GM21619 (cell line): ENCODE data around the gene MEAF6.
"Not testable (repeated sequence)": the region's sequence is repeated elsewhere in the genome, so short reads cannot be mapped to it uniquely, and the experiment has no call there.

Source experiments
- ATAC-seq: cut with Tn5 transposase; IDR thresholded peaks from one replicate; pipeline ENCODE4 v1.9.1; 2021; ENCODE audit not compliant: unreplicated experiment

MEAF6 gene

DNA sequence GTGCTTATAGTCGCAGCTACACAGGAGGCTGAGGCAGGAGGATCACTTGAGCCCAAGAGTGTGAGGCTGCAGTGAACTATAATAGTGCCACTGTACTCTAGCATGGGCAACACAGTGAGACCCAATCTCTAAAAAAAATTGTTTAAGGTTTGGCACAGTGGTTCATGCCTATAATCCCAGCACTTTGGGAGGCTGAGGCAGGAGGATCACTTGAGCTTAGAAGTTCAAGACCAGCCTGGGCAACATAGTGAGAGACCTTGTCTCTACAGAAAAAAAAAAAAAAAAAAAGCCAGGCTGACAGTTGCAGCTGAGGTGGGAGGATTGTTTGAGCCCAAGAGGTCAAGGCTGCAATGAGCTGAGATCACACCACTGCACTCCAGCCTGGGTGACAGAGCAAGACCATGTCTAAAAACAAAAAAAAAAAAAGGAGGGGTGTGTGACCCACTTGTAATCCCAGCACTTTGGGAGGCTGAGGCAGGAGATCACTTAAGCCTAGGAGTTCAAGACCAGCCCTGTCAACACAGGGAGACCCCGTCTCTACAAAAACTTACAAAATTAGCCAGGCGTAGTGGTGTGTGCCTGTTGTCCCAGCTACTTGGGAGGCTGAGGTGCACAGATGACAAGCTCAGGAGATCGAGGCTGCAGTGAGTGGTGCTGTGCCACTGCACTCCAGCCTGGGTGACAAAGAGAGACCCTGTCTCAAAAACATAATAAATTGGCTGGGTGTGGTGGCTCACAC is 18.0 kb upstream of the MEAF6 start:
- ATAC-seq: not testable (repeated sequence)

DNA sequence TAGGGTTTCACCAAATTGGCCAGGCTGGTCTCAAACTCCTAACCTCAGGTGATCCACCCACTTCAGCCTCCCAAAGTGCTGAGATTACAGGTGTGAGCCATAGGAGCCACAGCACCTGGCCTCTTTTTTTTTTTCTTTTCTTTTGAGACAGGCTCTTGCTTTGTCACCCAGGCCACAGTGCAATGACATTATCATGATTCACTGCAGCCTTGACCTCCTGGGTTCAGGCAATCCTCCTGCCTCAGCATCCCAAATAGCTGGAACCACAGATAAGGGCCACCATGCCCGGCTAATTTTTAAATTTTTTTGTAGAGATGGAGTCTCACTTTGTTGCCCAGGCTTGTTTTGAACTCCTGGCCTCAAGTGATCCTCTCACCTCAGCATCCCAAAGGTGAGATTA is 15.3 kb upstream of the MEAF6 start:
- not testable (repeated sequence) for ATAC-seq

GRCh38 chr1:37519613-37520012 is 5.0 kb upstream of the MEAF6 start:
- no peak for ATAC-seq

DNA sequence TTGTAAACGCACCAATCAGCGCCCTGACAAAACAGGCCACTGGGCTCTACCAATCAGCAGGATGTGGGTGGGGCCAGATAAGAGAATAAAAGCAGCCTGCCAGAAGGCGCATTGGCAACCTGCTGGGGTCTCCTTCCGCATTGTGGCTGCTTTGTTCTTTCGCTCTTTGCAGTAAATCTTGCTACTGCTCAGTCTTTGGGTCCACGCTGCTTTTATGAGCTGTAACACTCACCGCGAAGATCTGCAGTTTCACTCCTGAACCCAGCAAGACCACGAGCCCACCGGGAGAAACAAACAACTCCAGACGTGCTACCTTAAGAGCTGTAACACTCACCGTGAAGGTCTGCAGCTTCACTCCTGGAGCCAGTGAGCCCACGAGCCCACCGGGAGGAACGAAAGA is 4.4 kb upstream of the MEAF6 start:
- not testable (repeated sequence) for ATAC-seq

DNA sequence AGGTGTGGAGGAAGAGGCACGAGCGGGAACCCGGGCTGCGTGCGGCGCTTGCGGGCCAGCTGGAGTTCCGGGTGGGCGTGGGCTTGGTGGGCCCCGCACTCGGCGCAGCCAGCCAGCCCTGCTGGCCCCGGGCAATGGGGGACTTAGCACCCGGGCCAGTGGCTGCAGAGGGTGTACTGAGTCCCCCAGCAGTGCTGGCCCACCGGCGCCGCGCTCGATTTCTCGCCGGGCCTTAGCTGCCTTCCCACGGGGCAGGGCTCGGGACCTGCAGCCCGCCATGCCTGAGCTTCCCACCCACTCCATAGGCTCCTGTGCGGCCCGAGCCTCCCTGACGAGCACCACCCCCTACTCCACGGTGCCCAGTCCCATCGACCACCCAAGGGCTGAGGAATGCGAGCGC is 3.7 kb upstream of the MEAF6 start:
- ATAC-seq: not testable (repeated sequence)

DNA sequence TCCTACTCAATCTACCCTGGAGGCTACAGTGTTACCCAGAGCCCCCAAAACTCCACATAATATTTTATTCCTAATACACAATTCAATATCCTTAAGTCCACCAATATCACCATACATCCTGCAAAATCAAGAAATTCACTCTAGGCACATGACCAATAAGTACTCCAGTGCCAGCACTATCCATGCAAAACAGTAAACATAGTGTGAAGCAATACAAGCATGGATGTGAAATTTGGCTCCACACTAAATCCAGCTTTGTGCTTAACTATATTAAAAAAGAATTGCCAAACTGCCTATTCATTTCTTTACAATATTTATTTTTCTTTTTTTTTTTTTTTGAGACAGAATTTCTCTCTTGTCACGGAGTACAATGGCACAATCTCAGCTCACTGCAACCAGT is 3.0 kb upstream of the MEAF6 start:
- ATAC-seq: no peak

GRCh38 chr1:37515185-37516034 is 844 bp upstream of the MEAF6 start:
- no peak for ATAC-seq

DNA sequence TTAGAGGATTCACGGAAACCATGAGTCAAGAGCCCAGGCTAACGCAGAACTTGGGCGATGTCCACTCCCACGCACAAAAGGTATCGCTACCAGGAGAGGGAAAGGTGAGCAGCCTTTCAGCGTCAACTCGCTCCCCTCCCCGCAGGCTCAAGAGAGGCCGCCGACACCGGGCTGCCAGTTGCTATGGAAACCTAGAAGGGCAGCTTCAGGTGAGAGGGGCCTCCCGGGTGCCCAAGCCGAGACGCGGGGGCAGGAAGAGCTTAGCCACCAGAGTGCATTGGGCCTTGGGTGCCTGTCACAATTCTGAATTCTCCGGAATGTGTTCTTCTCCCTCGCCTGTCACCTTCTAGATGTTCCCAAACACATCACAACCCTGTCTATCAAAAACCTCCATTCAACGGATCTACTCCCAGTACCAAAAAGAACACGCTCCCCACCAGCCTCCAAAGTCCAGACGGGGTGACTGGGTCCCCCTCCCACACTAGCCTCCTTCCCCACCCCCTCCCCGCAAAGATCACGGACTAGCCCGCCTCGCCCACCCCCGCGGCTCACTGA is 694 bp downstream of the MEAF6 start:
- ATAC-seq: no peak

DNA sequence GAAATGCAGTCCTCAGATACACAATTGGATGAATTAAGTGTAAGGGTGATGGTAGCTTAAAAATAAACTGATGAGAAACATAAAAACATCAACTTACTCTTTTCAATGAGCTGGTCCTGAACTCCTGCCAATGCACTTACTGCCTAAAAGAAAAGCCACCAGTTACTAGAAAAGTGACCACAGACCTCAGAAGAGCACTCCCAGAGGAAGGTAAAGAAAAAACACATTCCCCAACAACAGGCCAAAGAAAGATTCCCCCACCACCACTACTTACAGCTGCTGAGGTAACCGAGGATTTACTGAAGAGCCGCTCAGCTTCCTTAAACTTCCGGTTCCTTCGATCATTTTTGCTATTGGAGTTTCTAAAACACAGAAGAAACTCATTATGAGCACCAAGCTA is 5.4 kb downstream of the MEAF6 start:
- ATAC-seq: no peak

DNA sequence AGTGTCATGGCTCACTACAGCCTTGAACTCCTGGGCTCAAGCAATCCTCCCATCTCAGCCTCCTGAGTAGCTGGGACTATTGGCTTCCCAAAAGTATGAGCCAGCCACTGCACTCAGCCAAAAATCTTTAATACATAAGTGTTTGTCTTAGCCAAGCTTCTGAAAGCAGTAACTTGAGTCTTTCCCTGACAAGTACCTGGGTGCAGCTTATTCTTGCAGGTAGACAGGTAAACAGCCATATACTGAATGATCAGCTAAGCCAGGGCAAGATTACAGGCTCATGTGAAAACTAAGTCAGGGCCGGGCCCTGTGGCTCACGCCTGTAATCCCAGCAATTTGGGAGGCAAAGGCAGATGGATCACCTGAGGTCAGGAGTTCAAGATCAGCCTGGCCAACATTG is 7.8 kb downstream of the MEAF6 start:
- no peak for ATAC-seq

- ATAC-seq: not testable (repeated sequence)
These were observed 11.8 kb downstream of the MEAF6 start for GRCh38 chr1:37502791-37503190.

DNA sequence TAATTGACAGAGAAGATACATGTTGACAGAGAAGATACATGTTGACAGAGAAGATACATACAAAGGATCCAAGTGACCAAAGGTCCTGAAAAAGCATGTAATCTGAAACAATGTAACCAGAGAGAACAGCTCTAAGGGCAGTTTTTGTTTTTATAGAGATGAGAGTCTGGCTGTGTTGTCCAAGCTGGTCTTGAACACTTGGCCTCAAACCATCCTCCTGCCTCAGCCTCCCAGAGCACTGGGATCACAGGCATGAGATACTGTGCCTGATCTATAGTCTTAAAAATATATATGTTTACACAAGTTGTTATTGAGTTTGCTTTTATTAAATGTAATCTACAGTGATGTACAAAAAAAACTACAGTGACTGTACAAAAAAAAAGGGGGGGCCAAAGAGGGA is 12.5 kb downstream of the MEAF6 start:
- ATAC-seq: no peak

GRCh38 chr1:37501661-37502060 is 12.9 kb downstream of the MEAF6 start:
- ATAC-seq: no peak

DNA sequence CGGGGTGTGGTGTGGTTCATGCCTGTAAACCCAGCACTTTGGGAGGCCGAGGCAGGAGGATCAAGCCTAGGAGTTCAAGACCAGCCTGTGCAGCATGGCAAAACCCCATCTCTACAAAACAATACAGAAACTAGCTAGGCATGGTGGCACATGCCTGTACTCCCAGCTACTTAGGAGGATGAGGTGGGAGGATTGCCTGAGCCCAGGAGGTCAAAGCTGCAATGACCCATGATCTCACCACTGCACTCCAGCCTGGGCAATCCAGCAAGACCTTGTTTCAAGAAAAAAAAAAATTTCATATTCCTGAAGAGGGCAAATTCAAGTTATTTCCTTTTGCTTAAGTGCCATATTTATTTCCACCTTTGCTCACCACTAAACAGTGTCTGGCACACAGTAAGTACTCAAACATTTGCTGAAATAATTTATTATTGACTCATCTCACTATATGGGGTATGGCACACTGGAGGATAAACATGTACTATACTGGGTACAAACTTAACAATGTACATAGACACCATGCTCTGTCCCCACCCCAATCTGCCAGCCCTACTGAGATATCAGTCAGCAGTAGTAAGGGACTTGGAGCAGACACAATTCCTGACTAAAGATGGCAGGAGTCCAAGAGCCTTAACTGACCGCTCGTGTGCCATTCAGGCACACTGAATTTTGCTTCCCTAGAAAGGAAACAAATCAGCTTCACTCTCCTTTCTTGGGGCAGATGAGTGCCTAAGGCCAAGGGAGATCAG is 15.5 kb downstream of the MEAF6 start:
- no peak for ATAC-seq

GRCh38 chr1:37497832-37498231 is 16.7 kb downstream of the MEAF6 start:
- ATAC-seq: no peak

DNA sequence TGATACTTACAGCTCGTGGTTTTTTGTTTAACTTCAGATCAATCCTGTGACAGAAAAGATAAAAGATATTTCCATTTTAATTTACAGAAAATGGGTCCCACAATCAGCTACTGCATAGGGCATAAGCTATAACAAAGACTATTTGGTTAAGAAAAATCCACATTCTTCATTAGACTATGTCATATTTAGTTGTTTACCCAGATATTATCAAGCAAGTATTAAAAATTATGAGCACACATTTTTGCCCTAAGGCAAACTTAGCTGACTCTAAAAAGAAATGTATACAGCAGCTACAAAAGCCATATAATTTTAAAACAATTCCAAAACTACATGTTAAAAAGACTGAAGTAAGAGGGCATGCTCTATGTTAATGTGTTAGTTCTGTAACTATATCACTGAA is 18.7 kb downstream of the MEAF6 start:
- ATAC-seq: no peak

GRCh38 chr1:37493336-37494098 is 21.0 kb downstream of the MEAF6 start:
- no peak for ATAC-seq

GRCh38 chr1:37487619-37487984 is 27.0 kb downstream of the MEAF6 start:
- ATAC-seq: no peak

DNA sequence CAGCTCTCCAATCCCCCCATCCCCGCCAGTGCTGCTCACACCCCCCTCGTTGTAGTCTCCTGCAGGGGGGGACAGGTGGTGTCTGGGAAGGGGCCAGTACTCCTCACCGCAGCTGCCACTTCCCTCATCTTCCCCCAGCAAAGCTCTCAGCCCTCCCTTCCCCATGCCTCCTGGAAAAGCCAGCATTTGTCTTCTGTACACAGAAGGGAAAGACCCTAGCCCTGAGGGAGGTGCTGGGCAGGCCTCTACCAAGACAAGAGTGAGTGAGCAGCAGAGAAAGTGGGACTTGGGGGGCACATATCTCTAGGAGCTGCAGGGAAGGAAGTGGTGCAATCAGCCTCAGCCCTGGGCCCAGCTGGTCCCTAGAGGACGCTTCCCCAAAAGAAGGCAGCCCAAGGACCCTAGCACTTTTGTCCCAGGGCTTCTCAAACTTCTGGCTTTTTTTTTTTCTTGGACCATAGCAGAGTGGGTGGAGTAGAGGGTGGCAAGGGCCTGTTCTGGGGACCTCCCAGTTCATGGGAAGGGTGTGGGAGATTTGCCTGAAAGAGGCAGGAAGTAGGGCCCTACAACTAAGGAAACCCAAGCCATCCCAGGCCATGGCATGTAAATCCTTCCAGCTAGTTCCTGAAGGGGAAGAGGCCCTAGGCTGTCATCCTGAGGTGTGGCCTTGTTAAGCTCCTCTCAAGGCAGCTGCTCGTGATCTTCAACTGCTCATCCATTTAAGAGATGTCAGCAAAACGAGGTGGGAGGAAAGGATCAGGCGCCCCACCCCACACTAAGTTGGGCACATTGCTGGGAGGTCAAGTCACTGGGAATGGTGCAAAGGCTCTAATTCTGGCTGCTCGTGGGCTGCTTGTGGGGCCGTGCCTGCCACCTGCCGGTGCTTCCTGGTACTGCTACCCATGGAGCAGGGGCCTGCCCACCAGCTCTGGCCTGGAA is 27.6 kb downstream of the MEAF6 start:
- no peak for ATAC-seq
